HEK293 (cell line): ENCODE data around the gene FOXP1.

Source experiments
- CTCF ChIA-PET: fragments of 350-600 bp; formaldehyde crosslinking; extraction: SDS; loops from one replicate; lab custom pipeline; 2021; ENCODE audit warnings: antibody characterized with exemption; lab: Yijun Ruan, JAX
- POLR2A ChIA-PET: fragments of 300-600 bp; formaldehyde crosslinking; extraction: SDS; loops from one replicate; lab custom pipeline; 2020; ENCODE audit warnings: antibody characterized with exemption, inconsistent platforms; lab: Yijun Ruan, JAX
- H3K27ac ChIP-seq: fragments of 200-500 bp; sonication (Bioruptor generic); 2 replicates; pipeline ENCODE4 v1.5.1; 2014; ENCODE audit warnings: low read depth, low read length, control low read depth, inconsistent platforms; ENCODE audit errors: extremely low read depth
- H3K36me3 ChIP-seq, 2 experiments: fragments of 200-500 bp in 1 of 2; sonication (Bioruptor generic) in 1 of 2; 1 replicate in 1 of 2; 2 replicates in 1 of 2; pipeline ENCODE4 v1.5.1; 2014 to 2017; ENCODE audit warnings: inconsistent platforms in 2 of 2, low read length in 2 of 2; ENCODE audit not compliant: control insufficient read depth in 2 of 2, insufficient read depth in 1 of 2
- H3K4me1 ChIP-seq: fragments of 200-500 bp; sonication (Bioruptor generic); 2 replicates; pipeline ENCODE4 v1.5.1; 2014; ENCODE audit warnings: mild to moderate bottlenecking, low read length, inconsistent platforms; ENCODE audit not compliant: control insufficient read depth, insufficient read depth
- H3K4me3 ChIP-seq: 2 replicates; pipeline ENCODE4 v1.5.1; 2011; ENCODE audit warnings: low read depth, mild to moderate bottlenecking, control low read depth, low read length, moderate library complexity
- H3K9me3 ChIP-seq: fragments of 200-500 bp; sonication (Bioruptor generic); 2 replicates; pipeline ENCODE4 v1.5.1; 2014; ENCODE audit warnings: low read depth, low read length, inconsistent platforms; ENCODE audit not compliant: control insufficient read depth, insufficient read depth
- KLF1 ChIP-seq: fragments of 450-650 bp; formaldehyde crosslinking; IDR thresholded peaks from 2 replicates; pipeline ENCODE4 v1.5.1; 2016; ENCODE audit warnings: missing biosample characterization, missing genetic modification characterization
- MZF1 ChIP-seq: fragments of 450-650 bp; formaldehyde crosslinking; IDR thresholded peaks from 2 replicates; pipeline ENCODE4 v1.5.1; 2017; ENCODE audit warnings: missing biosample characterization, missing genetic modification characterization, borderline replicate concordance
- PRDM1 ChIP-seq: fragments of 450-650 bp; formaldehyde crosslinking; IDR thresholded peaks from 2 replicates; pipeline ENCODE4; 2016; ENCODE audit warnings: missing biosample characterization, missing genetic modification characterization
- YY1 ChIP-seq: fragments of 450-650 bp; formaldehyde crosslinking; IDR thresholded peaks from 2 replicates; pipeline ENCODE4 v1.5.1; 2018; ENCODE audit warnings: missing biosample characterization, missing genetic modification characterization
- ZBTB11 ChIP-seq: fragments of 450-650 bp; formaldehyde crosslinking; conservative IDR thresholded peaks from 2 replicates; pipeline ENCODE4 v1.5.1; 2016; ENCODE audit warnings: low read depth, missing biosample characterization, missing genetic modification characterization
- ZBTB20 ChIP-seq: fragments of 450-650 bp; formaldehyde crosslinking; IDR thresholded peaks from 2 replicates; pipeline ENCODE4 v1.5.1; 2016; ENCODE audit warnings: missing biosample characterization, missing genetic modification characterization
- ZBTB44 ChIP-seq: fragments of 450-650 bp; IDR thresholded peaks from 2 replicates; pipeline ENCODE4 v1.5.1; 2018; ENCODE audit warnings: missing biosample characterization, mild to moderate bottlenecking, missing genetic modification characterization
- ZNF114 ChIP-seq: fragments of 450-650 bp; formaldehyde crosslinking; IDR thresholded peaks from 2 replicates; pipeline ENCODE4 v1.5.0; 2017; ENCODE audit warnings: missing biosample characterization, missing genetic modification characterization
- ZNF157 ChIP-seq: fragments of 450-650 bp; formaldehyde crosslinking; IDR thresholded peaks from 2 replicates; pipeline ENCODE4 v1.5.1; 2016; ENCODE audit warnings: missing biosample characterization, missing genetic modification characterization
- ZNF211 ChIP-seq: fragments of 450-650 bp; formaldehyde crosslinking; IDR thresholded peaks from 2 replicates; pipeline ENCODE4 v1.5.1; 2016; ENCODE audit warnings: low read depth, missing biosample characterization, missing genetic modification characterization
- ZNF341 ChIP-seq: fragments of 450-650 bp; formaldehyde crosslinking; IDR thresholded peaks from 2 replicates; pipeline ENCODE4; 2016; ENCODE audit warnings: low read depth, missing biosample characterization, missing genetic modification characterization
- ZNF513 ChIP-seq: fragments of 450-650 bp; IDR thresholded peaks from 2 replicates; pipeline ENCODE4 v1.5.1; 2018; ENCODE audit warnings: missing biosample characterization, missing genetic modification characterization
- ZNF521 ChIP-seq: fragments of 450-650 bp; formaldehyde crosslinking; IDR thresholded peaks from 2 replicates; pipeline ENCODE4 v1.5.1; 2017; ENCODE audit warnings: missing biosample characterization, mild to moderate bottlenecking, missing genetic modification characterization
- ZNF600 ChIP-seq: fragments of 450-650 bp; formaldehyde crosslinking; IDR thresholded peaks from 2 replicates; pipeline ENCODE4 v1.5.1; 2016; ENCODE audit warnings: missing biosample characterization, missing genetic modification characterization
- ZNF768 ChIP-seq: fragments of 450-650 bp; formaldehyde crosslinking; IDR thresholded peaks from 2 replicates; pipeline ENCODE4 v1.5.1; 2018; ENCODE audit warnings: missing biosample characterization, mild to moderate bottlenecking, missing genetic modification characterization
- TF ChIP-seq, protein P1 (sequence below): fragments of 450-650 bp; formaldehyde crosslinking; IDR thresholded peaks from 2 replicates; pipeline ENCODE4 v1.5.1; 2016; ENCODE audit warnings: missing biosample characterization, missing genetic modification characterization
- TF ChIP-seq, protein P2 (sequence below): fragments of 450-650 bp; formaldehyde crosslinking; IDR thresholded peaks from 2 replicates; pipeline ENCODE4 v1.5.1; 2016; ENCODE audit warnings: missing biosample characterization, missing genetic modification characterization

The FOXP1 gene

DNA sequence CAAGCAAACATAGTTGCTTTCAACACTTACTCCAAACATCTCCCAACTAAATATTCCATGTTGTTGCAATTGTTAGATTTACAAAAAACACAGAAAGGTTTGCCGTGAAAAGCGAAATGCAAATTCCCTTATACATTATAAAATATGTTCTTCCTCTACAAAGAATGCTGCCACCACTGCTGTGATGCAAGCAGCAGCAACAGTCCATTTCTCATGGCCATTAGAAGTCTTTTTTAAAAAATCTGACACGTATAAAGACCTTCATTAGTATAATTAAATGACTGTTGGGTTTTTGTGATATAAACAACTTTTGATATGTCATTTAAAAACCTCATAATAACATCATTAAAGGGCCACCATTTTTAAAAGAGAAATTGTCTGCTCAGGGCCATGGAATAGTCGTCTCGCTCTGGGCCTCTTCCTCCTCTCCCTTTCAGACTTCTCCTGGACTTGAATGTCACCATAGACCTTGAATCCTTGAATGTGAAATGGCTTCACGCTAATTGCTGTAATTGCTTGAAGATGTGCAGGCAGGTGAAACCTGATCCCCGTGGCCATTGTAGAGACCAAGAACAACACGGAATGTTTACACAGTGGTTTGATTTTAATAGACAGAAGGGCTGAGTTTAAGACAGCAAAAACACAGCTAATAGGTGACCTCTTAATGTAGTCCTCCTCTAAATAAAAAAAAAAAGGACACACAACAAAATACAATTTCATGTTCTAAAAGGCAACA lies 450.4 kb downstream of the FOXP1 start (continued):
- TF ChIP-seq, protein P1, sequence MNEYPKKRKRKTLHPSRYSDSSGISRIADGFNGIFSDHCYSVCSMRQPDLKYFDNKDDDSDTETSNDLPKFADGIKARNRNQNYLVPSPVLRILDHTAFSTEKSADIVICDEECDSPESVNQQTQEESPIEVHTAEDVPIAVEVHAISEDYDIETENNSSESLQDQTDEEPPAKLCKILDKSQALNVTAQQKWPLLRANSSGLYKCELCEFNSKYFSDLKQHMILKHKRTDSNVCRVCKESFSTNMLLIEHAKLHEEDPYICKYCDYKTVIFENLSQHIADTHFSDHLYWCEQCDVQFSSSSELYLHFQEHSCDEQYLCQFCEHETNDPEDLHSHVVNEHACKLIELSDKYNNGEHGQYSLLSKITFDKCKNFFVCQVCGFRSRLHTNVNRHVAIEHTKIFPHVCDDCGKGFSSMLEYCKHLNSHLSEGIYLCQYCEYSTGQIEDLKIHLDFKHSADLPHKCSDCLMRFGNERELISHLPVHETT (tag by site-specific recombination), result 0 out of 2 replicates have a peak, but pooled peaks have one; percentile 22
- no peak; the same call in 1 of the 2 replicates for TF ChIP-seq KLF1 (tag by site-specific recombination)
- TF ChIP-seq, all 188 proteins: peak for 42

- H3K4me1 ChIP-seq, result peaks cover 35% of the 10 kb centered on the region
- no peak for TF ChIP-seq ZNF114 (tag by site-specific recombination)
- 0 out of 2 replicates have a peak, but pooled peaks have one; percentile 52 for TF ChIP-seq ZBTB44 (tag by site-specific recombination)
- no peak for TF ChIP-seq ZBTB20 (tag by site-specific recombination)
- TF ChIP-seq, protein P2, sequence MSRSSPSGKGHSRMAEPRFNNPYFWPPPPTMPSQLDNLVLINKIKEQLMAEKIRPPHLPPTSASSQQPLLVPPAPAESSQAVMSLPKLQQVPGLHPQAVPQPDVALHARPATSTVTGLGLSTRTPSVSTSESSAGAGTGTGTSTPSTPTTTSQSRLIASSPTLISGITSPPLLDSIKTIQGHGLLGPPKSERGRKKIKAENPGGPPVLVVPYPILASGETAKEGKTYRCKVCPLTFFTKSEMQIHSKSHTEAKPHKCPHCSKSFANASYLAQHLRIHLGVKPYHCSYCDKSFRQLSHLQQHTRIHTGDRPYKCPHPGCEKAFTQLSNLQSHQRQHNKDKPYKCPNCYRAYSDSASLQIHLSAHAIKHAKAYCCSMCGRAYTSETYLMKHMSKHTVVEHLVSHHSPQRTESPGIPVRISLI (tag by site-specific recombination), result 0 out of 2 replicates have a peak, but pooled peaks have one; percentile 19
- TF ChIP-seq ZNF600 (tag by site-specific recombination), result 0 out of 2 replicates have a peak, but pooled peaks have one; percentile 19
- TF ChIP-seq ZNF211, result no peak
- TF ChIP-seq MZF1, result peak; percentile 36; the same call in 1 of the 2 replicates
- H3K36me3 ChIP-seq, result no peaks in the 10 kb centered on the region
- CTCF ChIA-PET, result interaction anchor here (0.7 kb wide), 1 partner anchor 45 kb away, joined by 3 read pairs; no protein-coding TSS in a partner anchor
- no peak overlapping the region for H3K27ac ChIP-seq
- H3K4me3 ChIP-seq, result no peak overlapping the region
- POLR2A ChIA-PET, result no interaction called here
- no peaks in the 10 kb centered on the region for H3K9me3 ChIP-seq
These were observed 451.9 kb downstream of the FOXP1 start for GRCh38 chr3:71131375-71132314.

DNA sequence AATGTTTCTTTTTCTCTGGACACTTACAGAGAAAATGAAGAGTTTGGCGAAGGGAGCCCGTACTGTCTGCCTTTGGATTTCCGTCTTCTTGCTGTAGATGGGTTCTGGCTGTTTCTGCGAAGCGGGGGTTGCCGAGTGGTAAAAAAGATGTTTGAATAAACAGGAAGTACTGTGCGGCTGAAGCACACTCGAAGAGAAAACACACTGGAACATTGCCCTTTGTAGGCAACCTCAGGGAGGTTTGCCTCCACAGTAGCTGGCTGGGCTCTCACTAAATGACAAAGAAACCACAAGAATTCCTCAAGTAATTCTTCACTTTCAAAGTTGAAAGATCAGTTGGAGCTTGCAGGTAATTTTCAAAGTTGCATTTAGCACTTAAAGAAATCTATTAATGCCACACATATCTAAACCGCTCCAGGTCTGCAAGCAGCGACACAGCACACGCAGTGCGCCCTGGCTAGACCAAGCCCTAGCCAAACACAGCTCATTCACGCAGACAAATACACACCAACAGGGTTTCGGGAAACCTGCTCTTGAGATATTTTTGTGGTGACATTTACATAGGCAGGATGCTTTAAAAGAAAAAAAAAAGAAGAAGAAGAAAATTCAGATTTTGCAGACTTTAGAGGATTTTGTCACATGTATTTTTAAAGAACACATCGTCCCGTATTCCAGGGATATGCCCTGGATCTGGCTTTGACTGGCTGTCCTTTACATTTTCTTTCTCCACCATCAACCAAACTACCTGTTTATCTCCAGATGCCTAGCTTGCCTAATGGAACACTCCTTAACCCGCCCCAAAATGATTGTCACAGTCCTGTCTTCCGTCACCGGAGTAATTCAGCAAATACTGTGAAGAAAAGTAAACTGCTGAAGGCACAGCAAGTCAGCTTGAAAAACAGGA lies 452.8 kb downstream of the FOXP1 start:
- peak overlapping the region; percentile 27 for H3K27ac ChIP-seq
- no peaks in the 10 kb centered on the region for H3K9me3 ChIP-seq
- H3K36me3 ChIP-seq, result no peaks in the 10 kb centered on the region
- H3K4me3 ChIP-seq, result peak overlapping the region; percentile 45
- peaks cover 32% of the 10 kb centered on the region for H3K4me1 ChIP-seq
- CTCF ChIA-PET, result interaction anchor here (0.7 kb wide), 1 partner anchor 44 kb away, joined by 3 read pairs; no protein-coding TSS in a partner anchor
- POLR2A ChIA-PET, result no interaction called here
- TF ChIP-seq ZNF768 (no peak), PRDM1 (tag by site-specific recombination) (peak; percentile 21; the same call in 1 of the 2 replicates), ZBTB11 (tag by site-specific recombination) (peak; percentile 38), ZNF513 (no peak), ZNF521 (tag by site-specific recombination) (no peak), ZNF341 (tag by site-specific recombination) (peak; percentile 55; the same call in 1 of the 2 replicates), ZNF157 (tag by site-specific recombination) (no peak), YY1 (tag by site-specific recombination) (no peak)
